ENCODE data around the gene PIEZO2. TPM values are rescaled to one million over a fixed set of nuclear protein-coding genes. Genes with fewer than 3 reads are reported as not detected.

PIEZO2 gene
- total RNA-seq, 1 experiment from 2014 or later = not detected

DNA sequence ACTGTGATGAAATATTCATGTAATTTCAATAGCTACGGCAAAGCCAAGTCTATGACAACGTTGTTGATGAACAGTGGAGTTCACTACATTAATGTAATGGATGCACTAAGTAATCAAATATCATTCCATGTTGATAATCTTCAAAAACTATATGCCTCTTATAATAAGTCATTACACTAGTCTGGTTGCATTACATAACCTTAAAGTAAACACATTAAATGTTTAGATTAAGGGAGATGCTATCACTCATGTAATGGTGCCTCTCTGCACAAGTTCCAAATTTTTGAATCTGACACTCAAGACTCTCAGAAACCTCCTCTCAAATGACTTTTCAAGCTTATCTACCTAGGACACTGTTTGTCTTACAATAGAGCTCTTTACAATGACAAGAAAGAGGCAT is 35.4 kb downstream of the PIEZO2 start:
- no peak for DNase-seq (ENCODE audit: low spot score)

GRCh38 chr18:11113046-11113548 is 36.3 kb downstream of the PIEZO2 start:
- DNase-seq (ENCODE audit: low spot score) = no peak

DNA sequence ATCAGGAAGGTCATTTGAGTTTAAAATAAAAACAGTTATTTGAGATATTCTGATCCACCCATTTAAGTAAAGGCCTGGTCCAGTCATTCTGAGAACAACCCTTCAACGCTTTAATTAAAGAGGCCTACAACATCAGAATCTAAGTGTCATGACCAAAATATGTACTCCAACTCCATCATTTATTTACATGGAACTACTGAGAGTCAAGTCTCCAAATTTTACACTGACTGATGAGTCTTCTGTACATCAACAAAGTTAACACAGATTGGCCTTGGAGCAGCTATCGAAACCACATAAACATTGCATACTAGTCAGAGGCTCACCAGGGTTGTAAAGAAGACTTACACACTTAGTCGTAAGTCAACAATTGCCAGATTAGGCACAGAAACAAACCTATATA is 37.1 kb downstream of the PIEZO2 start:
- DNase-seq (ENCODE audit: low spot score) = no peak

DNA sequence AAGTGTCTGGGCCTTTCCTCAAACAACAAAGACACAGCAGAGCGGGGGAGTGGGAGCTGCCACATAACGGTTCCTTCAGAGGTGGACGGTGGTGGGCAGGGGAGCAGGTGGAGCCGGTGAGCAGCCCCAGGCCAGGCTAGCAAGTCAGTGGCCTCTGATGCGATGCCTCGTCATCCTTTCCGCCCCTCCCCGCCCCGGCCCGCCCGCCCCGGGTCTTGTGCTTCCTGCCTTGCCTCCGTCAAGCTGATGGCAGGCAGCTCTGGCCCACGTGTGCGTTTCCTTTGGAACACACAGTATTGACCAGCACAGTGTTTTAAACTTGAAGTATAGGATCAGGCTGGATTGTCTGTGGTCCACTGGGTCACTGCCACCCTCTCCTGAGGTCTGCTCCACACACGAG is 38.9 kb downstream of the PIEZO2 start:
- DNase-seq (ENCODE audit: low spot score) = no peak

- DNase-seq (ENCODE audit: low spot score) = no peak
Measured at GRCh38 chr18:11108947-11109346, 40.4 kb downstream of the PIEZO2 start.

- no peak for DNase-seq (ENCODE audit: low spot score)
Measured at GRCh38 chr18:11106894-11107293, 42.5 kb downstream of the PIEZO2 start.

GRCh38 chr18:11105463-11105862 is 43.9 kb downstream of the PIEZO2 start:
- no peak for DNase-seq (ENCODE audit: low spot score)

DNA sequence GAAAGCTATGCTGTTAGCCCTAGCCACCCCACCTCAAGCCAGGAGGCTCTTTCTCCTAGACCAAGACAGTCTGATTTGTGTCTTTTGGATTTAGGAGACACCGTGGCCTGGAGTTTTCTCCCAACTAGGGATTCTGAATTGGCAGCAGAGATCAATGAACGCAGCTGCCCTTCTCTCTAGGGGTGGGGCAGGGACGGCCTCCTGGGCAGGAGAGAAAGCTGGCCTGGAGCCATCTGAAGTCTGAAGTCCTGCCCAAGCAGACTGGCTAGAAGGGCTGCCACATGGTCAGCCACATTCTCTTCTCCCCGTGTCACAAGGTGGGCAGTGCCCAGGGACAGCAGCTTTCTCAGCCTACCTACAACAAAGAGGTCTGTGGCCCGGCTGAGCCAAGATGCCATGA is 45.1 kb downstream of the PIEZO2 start:
- peak; percentile 48 for DNase-seq (ENCODE audit: low spot score)

- DNase-seq (ENCODE audit: low spot score) = no peak
Measured at GRCh38 chr18:11096839-11097750, 52.3 kb downstream of the PIEZO2 start.

GRCh38 chr18:11096411-11096810 is 53.0 kb downstream of the PIEZO2 start:
- DNase-seq (ENCODE audit: low spot score) = no peak

DNA sequence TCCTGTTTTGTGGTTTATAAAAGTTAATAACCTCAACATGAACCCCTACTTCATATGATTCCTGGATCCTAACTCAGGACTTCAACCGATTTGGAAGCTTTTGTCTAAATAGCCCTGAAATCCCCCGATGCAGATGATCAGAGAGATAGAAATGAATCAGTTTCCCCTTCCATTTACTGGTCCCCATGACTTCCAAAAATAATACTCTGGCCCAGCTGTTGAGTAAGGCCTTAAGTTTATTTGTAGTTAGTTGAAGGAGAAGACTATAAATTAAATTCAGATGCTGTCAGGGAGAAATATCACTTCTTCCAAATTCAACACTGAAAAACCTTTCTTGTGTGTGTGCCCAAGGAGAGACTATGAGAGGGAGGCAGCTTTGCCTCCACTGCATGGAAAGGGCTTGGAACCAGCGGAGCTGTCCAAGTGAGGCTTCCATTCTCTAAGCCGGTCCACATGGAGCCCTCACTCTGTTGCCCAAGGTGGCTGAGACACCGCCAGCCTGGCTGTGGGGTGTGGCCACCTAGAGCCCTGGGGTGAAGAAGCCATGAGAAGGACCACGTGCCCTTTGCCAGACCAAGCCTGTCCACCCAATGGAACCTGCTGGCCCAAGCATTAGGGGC is 53.6 kb downstream of the PIEZO2 start:
- no peak for DNase-seq (ENCODE audit: low spot score)

GRCh38 chr18:11095211-11095610 is 54.2 kb downstream of the PIEZO2 start:
- no peak for DNase-seq (ENCODE audit: low spot score)

- no peak for DNase-seq (ENCODE audit: low spot score)
Measured at GRCh38 chr18:11091746-11092145, 57.6 kb downstream of the PIEZO2 start.

DNA sequence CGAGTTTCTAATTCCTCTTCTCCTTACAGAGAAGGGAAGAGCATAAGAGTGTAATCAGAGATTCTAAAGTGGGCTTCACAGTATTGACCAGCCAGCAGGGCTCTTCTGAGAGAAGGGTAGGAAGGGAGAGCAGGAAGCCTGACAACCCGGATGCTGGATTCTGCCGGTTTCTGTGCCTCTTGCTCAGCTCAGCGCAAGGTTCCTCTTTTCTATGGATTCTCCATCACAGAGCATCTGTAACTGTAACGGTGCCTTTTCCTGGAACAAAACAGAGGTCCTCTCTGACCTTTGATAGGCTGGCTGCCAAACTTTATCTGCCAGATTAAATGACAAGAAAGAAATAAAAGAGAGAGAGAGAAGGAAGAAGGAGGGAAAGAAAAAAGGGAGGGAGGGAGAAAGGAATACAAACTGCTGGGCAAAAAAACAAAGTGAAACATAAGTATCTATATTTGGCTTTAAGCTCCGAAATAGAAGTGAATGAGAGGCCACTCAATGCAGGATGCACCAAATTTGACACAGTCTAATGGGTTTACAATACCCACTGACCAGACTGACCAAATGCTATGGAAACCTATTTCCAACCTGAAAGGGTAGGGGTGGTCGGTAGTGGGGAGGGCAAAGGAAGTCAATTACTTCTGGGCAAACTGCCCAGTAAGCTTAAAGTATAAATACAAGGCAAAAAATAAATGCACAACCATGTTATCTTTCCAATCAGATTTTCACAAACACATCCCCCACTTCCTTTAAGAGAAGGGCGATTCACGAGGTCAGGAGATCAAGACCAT is 59.2 kb downstream of the PIEZO2 start:
- no peak for DNase-seq (ENCODE audit: low spot score)

DNA sequence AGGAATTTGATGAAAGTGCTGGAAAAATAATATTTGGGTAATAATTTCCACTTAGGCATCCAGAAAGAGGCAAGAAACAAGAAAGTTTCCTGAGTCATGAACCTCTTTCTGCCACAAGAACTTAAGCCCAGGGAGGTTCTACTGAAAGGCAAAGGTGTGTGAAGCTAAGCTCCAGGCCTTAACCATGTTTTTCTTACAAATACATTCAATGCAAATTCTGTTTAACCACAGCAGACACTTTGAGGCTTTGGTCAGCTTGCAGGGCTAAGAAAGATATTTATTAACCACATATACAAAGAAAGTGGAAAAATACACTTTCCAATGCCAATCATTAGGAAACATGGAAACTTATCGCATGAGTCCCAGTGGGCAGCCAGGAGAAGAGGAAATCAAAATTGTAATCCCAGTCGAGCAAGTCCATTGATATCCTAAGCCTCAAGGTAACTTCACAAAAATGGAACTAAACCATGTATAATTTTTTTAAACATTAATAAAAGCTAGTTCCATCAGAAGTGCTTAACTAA is 68.3 kb downstream of the PIEZO2 start:
- DNase-seq (ENCODE audit: low spot score) = no peak

GRCh38 chr18:11078491-11078890 is 70.9 kb downstream of the PIEZO2 start:
- no peak for DNase-seq (ENCODE audit: low spot score)

GRCh38 chr18:11077548-11078187 is 71.7 kb downstream of the PIEZO2 start:
- DNase-seq (ENCODE audit: low spot score) = no peak

DNA sequence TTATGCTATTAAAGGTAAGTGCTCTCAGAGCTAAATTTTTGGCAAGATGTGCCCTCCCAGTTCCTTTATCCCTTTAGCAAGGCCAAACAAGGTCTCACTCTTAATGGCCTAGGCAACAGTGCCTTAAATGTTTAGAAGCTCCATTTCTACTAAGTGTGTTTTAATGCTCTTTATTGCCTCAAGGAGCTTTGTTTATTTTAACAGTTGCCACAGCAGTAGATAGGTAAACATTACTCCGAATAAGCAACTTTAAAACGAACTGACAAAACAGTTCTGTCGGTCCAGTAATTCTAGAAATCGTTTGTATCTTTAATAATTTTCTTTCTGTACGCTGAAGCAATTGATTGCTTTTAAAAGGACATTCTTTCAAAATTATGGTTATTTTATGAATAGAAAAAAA is 74.5 kb downstream of the PIEZO2 start:
- no peak for DNase-seq (ENCODE audit: low spot score)

DNA sequence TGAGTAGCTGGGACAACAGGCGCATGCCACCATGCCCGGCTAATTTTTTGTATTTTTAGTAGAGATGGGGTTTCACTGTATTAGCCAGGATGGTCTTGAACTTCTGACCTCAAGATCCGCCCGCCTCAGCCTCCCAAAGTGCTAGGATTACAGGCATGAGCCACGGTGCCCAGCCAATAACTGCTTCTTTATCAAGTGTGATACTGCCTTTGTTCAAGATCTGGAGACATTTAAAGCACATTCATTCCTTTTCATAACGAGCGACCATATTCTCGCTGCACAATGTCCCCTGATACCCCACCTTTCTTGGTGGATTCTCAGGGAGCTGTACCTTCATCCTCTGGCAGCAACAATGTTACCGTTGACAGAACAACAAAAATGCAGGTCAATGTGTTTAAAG is 75.4 kb downstream of the PIEZO2 start:
- DNase-seq (ENCODE audit: low spot score) = no peak

- DNase-seq (ENCODE audit: low spot score) = no peak
Measured at GRCh38 chr18:11072632-11073031, 76.7 kb downstream of the PIEZO2 start.

- no peak for DNase-seq (ENCODE audit: low spot score)
Measured at GRCh38 chr18:11071300-11071699, 78.1 kb downstream of the PIEZO2 start.

Measured in HT-29 (cell line).